Muscle layer of colon (tissue), 2 donors: ENCODE results near the gene MKNK2.
"Not testable (repeated sequence)": the region's sequence is repeated elsewhere in the genome, so short reads cannot be mapped to it uniquely, and the experiment has no call there.

Source experiments
- H3K27ac ChIP-seq: one replicate; pipeline ENCODE4 v1.7.0; 2013; ENCODE audit warnings: low read depth, mild to moderate bottlenecking, low read length, moderate library complexity
- H3K27me3 ChIP-seq, 2 donors: one replicate each; pipeline ENCODE4 v1.7.0; 2013; ENCODE audit warnings: low read length in 2 of 2, mild to moderate bottlenecking in 2 of 2; ENCODE audit not compliant: insufficient read depth in 2 of 2, control insufficient read depth in 1 of 2
- H3K36me3 ChIP-seq: one replicate; pipeline ENCODE4 v1.7.0; 2013; ENCODE audit warnings: mild to moderate bottlenecking, low read length; ENCODE audit not compliant: insufficient read depth
- H3K4me1 ChIP-seq: one replicate; pipeline ENCODE4 v1.7.0; 2013; ENCODE audit warnings: mild to moderate bottlenecking, low read length; ENCODE audit not compliant: insufficient read depth
- H3K4me3 ChIP-seq, 2 donors: one replicate each; pipeline ENCODE4 v1.7.0; 2013; ENCODE audit warnings: low read length in 2 of 2, low read depth in 1 of 2, mild to moderate bottlenecking in 1 of 2, moderate library complexity in 1 of 2
- H3K9ac ChIP-seq: one replicate; pipeline ENCODE4 v1.7.0; 2013; ENCODE audit warnings: low read length
- H3K9me3 ChIP-seq: one replicate; pipeline ENCODE4 v1.7.0; 2013; ENCODE audit warnings: mild to moderate bottlenecking, low read length
- donor health status: abdominal sarcoma.
- donor health status: Adenocarcinoma of cecum.

Gene MKNK2

DNA sequence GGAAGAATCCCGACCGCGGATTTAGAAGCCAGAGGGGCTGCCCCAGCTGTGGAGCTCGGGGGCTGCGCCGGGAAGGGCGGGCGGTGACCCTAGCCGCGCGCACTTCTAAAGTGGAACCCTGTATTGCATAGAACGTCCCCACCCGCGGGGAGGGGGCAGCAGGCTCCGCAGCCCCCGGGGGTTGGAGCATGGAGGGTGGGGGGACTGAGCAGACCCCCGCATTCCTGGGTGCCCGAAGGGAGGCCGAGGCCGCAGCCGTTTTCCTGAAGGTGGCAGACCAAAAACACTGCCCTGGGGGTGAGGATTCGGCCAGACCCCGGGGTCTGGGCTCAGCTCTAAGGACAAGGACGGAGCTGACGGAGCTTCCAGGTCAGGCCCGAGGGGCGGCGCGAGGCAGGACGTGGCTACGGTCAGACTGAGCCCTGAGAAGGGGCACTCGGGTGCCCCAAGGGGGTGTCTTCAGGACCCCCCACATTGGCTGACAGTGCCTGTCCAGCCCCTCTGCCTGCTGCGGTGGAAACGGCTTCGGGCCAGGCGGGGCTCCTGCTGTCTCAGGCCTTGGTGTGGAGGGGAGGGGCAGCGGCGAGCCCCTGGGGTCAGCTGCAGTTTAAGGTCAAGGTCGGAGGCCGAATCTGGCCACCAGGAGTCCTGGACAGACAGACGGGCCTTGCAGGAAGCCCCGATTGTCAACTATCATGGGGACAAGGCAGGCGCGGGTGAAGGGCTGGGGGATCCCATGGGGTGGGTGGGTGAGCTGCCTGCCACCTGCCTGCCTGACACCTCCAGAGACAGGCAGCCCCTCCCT, 12.6 kb downstream of the MKNK2 start:
- peaks cover 27% of the 10 kb centered on the region for H3K4me1 ChIP-seq
- peaks cover 36% of the 10 kb centered on the region for H3K36me3 ChIP-seq
- H3K9ac ChIP-seq: no peak overlapping the region
- no peaks in the 10 kb centered on the region for H3K27me3 ChIP-seq
- peaks cover 4% of the 10 kb centered on the region for H3K9me3 ChIP-seq
- H3K4me3 ChIP-seq: no peak overlapping the region
- H3K27ac ChIP-seq: no peak overlapping the region

DNA sequence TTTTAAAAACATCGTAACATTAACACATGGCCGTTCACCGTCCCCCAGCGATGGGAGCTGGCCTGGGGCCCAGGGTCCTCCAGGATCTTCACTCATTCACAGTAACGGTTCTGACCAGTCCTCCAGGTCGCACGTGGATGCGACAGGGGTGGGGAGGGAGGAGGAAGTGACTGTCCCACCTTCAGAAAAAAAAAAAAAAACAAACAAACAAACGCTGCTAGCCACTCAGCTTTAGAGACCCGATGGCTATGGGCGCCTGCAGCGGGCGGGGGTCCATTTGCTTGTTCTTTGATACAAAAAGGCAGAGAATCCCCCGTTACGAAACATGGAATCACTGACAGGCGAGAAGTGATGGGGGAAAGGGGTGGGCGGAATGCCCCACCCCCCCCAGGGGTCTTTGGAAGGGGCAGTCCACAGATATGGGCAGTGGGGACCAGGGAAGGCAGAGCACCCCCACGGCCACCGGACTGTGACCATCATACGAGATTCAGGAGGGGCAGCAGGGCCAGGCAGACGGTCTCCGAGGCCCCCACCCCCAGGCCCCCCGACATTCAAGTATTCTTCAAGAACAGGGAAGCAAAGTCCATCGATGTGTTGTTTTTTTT, 13.3 kb downstream of the MKNK2 start:
- Histone ChIP-seq H3K4me3 (no peak overlapping the region), H3K27me3 (no peaks in the 10 kb centered on the region), H3K9me3 (peaks cover 4% of the 10 kb centered on the region), H3K36me3 (peaks cover 30% of the 10 kb centered on the region), H3K27ac (no peak overlapping the region), H3K9ac (no peak overlapping the region), H3K4me1 (peaks cover 22% of the 10 kb centered on the region)

- no peak overlapping the region for H3K27ac ChIP-seq
- peaks cover 25% of the 10 kb centered on the region for H3K4me1 ChIP-seq
Measured at GRCh38 chr19:2036424-2036823, 14.6 kb downstream of the MKNK2 start.

GRCh38 chr19:2035590-2035991, 15.5 kb downstream of the MKNK2 start:
- H3K27ac ChIP-seq: no peak overlapping the region

More at GRCh38 chr19:2036424-2036823, 14.6 kb downstream of the MKNK2 start:
- H3K27me3 ChIP-seq: no peaks in the 10 kb centered on the region
- H3K9ac ChIP-seq: no peak overlapping the region
- no peak overlapping the region for H3K4me3 ChIP-seq
- H3K36me3 ChIP-seq: peaks cover 23% of the 10 kb centered on the region
- peaks cover 4% of the 10 kb centered on the region for H3K9me3 ChIP-seq

DNA sequence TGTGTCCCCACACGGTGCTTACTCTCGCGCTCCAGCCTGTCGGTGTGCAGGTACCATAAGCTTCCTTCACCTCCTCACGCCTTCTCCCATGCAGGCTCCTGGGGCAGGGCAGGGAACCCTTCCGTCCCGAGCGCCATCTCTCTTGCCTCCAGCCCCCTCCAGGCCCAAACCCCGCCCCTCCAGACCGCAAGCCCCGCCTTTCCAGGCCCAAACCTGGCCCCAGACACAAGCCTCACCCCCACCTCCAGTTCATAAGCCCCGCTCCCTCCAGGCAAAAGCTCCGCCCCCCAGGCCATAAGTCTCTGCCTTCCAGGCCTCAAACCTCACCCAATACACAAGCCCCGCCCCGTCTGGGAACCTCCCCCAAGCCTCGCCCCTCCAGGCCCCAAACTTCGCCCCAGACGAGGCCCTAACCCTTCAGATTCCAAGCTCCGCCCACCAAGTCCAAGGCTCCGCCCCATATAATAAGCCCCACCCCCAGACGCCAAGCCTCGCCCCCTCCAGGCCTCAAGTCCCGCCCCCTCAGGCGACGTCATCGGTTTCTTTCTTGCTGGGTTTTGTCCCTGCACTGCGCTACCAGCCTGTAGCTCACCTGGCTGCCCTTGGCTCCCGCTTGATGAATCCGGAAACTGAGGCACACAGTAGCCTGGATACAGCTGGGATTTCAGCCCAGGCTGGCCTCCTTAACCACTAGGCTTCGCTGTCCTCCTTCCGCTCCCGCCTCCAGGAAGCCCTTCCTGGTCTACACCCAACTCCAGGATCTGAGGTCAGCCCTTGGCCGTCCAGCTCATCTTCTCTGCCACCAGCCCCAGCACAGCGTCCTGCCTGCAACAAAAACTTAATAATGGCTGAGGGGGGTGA, 16.1 kb downstream of the MKNK2 start:
- Histone ChIP-seq H3K9me3 (peaks cover 4% of the 10 kb centered on the region), H3K36me3 (peaks cover 9% of the 10 kb centered on the region), H3K27ac (no peak overlapping the region), H3K9ac (no peak overlapping the region), H3K4me1 (peaks cover 20% of the 10 kb centered on the region), H3K4me3 (no peak overlapping the region), H3K27me3 (no peaks in the 10 kb centered on the region)

More at GRCh38 chr19:2035590-2035991, 15.5 kb downstream of the MKNK2 start:
- H3K36me3 ChIP-seq: peaks cover 15% of the 10 kb centered on the region
- peaks cover 4% of the 10 kb centered on the region for H3K9me3 ChIP-seq
- H3K27me3 ChIP-seq: no peaks in the 10 kb centered on the region
- no peak overlapping the region for H3K4me3 ChIP-seq
- H3K4me1 ChIP-seq: peaks cover 20% of the 10 kb centered on the region
- H3K9ac ChIP-seq: no peak overlapping the region

DNA sequence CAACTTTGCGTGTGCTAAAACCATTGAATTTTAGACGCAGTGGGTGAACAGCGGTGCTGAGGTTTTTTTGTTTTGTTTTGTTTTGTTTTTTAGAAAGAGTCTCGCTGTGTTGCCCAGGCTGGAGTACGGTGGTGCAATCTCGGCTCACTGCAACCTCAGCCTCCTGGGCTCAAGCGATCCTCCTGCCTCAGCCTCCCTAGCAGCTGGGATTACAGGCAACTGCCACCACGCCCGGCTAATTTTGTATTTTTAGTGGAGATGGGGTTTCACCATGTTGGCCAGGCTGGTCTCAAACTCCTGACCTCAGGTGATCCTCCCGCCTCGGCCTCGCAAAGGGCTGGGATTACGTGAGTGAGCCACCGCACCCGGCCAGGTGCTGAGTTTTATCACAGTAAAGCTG, 16.8 kb downstream of the MKNK2 start:
- H3K36me3 ChIP-seq, H3K9ac ChIP-seq, H3K27me3 ChIP-seq, H3K4me3 ChIP-seq, H3K9me3 ChIP-seq, H3K27ac ChIP-seq: not testable (repeated sequence)
- peaks cover 20% of the 10 kb centered on the region for H3K4me1 ChIP-seq

GRCh38 chr19:2033825-2034159, 17.3 kb downstream of the MKNK2 start:
- Histone ChIP-seq H3K36me3 (no peaks in the 10 kb centered on the region), H3K4me3 (no peak overlapping the region), H3K4me1 (peaks cover 20% of the 10 kb centered on the region), H3K9me3 (peaks cover 4% of the 10 kb centered on the region), H3K27me3 (no peaks in the 10 kb centered on the region), H3K9ac (no peak overlapping the region), H3K27ac (no peak overlapping the region)

DNA sequence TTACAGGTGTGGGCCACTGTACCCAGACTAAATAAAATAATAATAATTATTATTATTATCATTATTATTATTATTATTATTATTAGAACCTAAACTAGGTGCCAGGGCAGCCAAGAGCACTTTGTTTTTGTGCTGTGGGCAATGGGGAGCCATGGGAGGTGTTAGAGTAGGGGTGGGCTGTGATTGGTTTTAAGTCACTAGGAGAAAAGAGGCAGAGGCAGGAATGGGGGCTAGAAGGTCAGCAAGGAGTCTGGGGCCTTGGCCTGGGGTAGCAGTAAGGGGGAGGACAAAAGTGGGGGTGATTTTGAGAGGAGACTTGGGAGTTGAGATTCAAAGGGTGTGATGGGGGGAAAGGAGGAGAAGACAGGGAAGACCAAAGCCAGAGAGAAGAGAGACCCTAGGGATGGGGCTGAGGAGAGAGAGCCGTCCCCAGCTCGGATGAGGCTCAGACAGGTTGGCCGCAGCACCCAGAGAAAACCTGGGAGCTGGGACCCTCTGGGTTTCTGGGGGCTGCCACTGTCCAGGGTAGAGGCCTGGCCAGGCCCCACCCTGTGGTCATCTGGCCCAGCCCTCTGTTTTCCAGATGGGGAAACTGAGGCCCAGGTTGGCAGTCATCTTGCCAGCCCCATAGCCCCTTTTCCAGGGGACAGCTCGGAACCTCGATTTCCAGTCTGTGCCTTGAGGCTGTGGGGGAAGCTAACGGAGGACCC, 17.8 kb downstream of the MKNK2 start:
- Histone ChIP-seq H3K4me1 (peaks cover 20% of the 10 kb centered on the region), H3K36me3 (no peaks in the 10 kb centered on the region), H3K27ac (no peak overlapping the region), H3K27me3 (no peaks in the 10 kb centered on the region), H3K9ac (no peak overlapping the region), H3K9me3 (peaks cover 4% of the 10 kb centered on the region), H3K4me3 (no peak overlapping the region)

GRCh38 chr19:2032296-2032941, 18.6 kb downstream of the MKNK2 start:
- Histone ChIP-seq H3K4me1 (peaks cover 20% of the 10 kb centered on the region), H3K9ac (peak overlapping the region; percentile 57), H3K4me3 (peak overlapping the region in 1 of 2 donors; percentile 26)

DNA sequence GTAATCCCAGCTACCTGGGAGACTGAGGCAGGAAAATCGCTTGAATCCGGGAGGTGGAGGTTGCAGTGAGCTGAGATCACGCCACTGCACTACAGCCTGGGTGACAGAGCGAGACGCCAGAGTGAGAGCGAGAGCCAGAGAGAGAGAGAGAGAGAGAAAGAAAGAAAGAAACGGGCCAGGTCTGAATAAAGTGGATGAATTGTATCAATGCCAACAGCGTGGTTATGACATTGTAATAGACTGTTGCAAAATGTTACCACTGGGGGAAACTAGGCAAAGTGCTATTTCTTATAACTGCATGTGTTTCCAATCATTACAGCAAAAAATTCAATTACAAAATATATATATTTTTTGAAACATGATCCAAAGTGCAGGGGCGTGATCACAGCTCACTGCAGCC, 23.7 kb downstream of the MKNK2 start:
- no peak overlapping the region for H3K9ac ChIP-seq
- no peaks in the 10 kb centered on the region for H3K9me3 ChIP-seq
- peaks cover 11% of the 10 kb centered on the region for H3K4me1 ChIP-seq
- no peaks in the 10 kb centered on the region for H3K27me3 ChIP-seq
- no peaks in the 10 kb centered on the region for H3K36me3 ChIP-seq
- H3K4me3 ChIP-seq: no peak overlapping the region
- no peak overlapping the region for H3K27ac ChIP-seq

More at GRCh38 chr19:2032296-2032941, 18.6 kb downstream of the MKNK2 start:
- Histone ChIP-seq H3K27me3 (no peaks in the 10 kb centered on the region), H3K27ac (peak overlapping the region; percentile 88), H3K9me3 (peaks cover 4% of the 10 kb centered on the region), H3K36me3 (no peaks in the 10 kb centered on the region)
